Activated CD8-positive, alpha-beta T cell treated with anti-CD3 and anti-CD28 coated beads for 36 hours (primary cell): ENCODE results near the gene CPNE6. TPM values are rescaled to one million over a fixed set of nuclear protein-coding genes. Genes with fewer than 3 reads are reported as not detected.

ENCODE experiments used
- ATAC-seq: fragments of 200-7000 bp; cut with Tn5 transposase; one replicate; pipeline ENCODE4 v1.10.0; 2021; ENCODE audit warnings: mild to moderate bottlenecking, moderate library complexity
- CTCF ChIA-PET: fragments of 350-600 bp; sonication (Branson Sonifier 250); formaldehyde crosslinking; loops from one replicate; lab custom pipeline; 2021; ENCODE audit warnings: antibody characterized with exemption; lab: Charles Lee
- POLR2A ChIA-PET: fragments of 350-600 bp; sonication (Branson Sonifier 250); formaldehyde crosslinking; loops from one replicate; lab custom pipeline; 2021; ENCODE audit warnings: antibody characterized with exemption; lab: Charles Lee
- DNase-seq: peaks from one replicate; pipeline ENCODE4 v3.0.0-alpha.2; 2020
- H3K27ac Mint-ChIP-seq: one replicate; pipeline ENCODE4 v1.8.0; 2021; ENCODE audit warnings: mild to moderate bottlenecking, mixed read lengths
- H3K27me3 Mint-ChIP-seq: one replicate; pipeline ENCODE4 v1.8.0; 2021; ENCODE audit warnings: mixed read lengths
- H3K36me3 Mint-ChIP-seq: one replicate; pipeline ENCODE4 v1.8.0; 2021; ENCODE audit warnings: low read depth, mixed read lengths
- H3K4me1 Mint-ChIP-seq: one replicate; pipeline ENCODE4 v1.8.0; 2021; ENCODE audit warnings: low read depth, mixed read lengths
- H3K4me3 Mint-ChIP-seq: one replicate; pipeline ENCODE4 v1.8.0; 2021; ENCODE audit warnings: mild to moderate bottlenecking, moderate library complexity, mixed read lengths
- H3K9me3 Mint-ChIP-seq: one replicate; pipeline ENCODE4 v1.8.0; 2021; ENCODE audit warnings: mixed read lengths
- intact Hi-C: fragments of 100-400 bp; cut with micrococcal nuclease; formaldehyde crosslinking; loops from one replicate; pipeline ENCODE4 v1.10.0; 2022
- total RNA-seq, 2 experiments: library from RNA; stranded (reverse); gene quantifications; one replicate each; pipeline ENCODE4 v1.2.3, GENCODE V29; 2021
- TF ChIP-seq, protein P1 (sequence below): fragments of 200-600 bp; IDR thresholded peaks from one replicate; pipeline ENCODE4 v1.8.0; 2022; ENCODE audit warnings: antibody characterized with exemption, mild to moderate bottlenecking

The CPNE6 gene
- total RNA-seq, 2 experiments from 2014 or later: not detected

DNA sequence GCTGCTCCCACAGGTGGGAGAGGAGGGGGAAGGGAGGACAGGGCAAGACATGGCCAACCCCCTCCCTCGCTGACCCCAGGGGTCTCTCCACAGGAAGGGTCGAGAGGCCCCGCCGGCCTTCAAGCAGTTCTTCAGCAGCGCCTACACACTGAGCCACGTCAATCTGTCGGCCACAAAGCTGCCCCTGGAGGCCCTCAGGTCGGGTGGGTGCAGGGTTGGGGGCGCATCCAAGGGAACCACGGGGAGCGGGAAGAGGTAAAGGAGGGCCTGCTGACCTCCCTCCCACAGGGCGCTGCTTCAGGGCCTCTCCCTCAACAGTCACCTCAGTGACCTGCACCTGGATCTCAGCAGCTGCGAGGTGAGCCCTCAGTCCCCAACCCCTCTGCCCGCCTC, 13.5 kb upstream of the CPNE6 start:
- POLR2A ChIA-PET: interaction anchor here (0.8 to 3.9 kb wide), 11 partner anchors 17 to 103 kb away, joined by 3 to 25 read pairs (median 4); partner anchors contain the start of genes DCAF11, IRF9, NRL and PCK2
- ATAC-seq: no peak

GRCh38 chr14:24058260-24058950, 13.0 kb upstream of the CPNE6 start:
- intact Hi-C loops: loop anchor here (1.0 to 5.0 kb wide), 2 partner anchors 32 to 46 kb away; no protein-coding TSS in a partner anchor
- POLR2A ChIA-PET: interaction anchor here (0.7 to 3.9 kb wide), 11 partner anchors 17 to 102 kb away, joined by 3 to 25 read pairs (median 4); partner anchors contain the start of genes DCAF11, IRF9, NRL and PCK2
- H3K4me3 Mint-ChIP-seq: no peak overlapping the region
- DNase-seq (peak; percentile 85), ATAC-seq (peak; percentile 80)
- no peaks in the 10 kb centered on the region for H3K36me3 Mint-ChIP-seq
- CTCF ChIA-PET: interaction anchor here (0.9 to 9.6 kb wide), 30 partner anchors 8 to 477 kb away, joined by 3 to 345 read pairs (median 5); partner anchors contain the start of genes CIDEB, CPNE6, DCAF11 and IRF9
- no peaks in the 10 kb centered on the region for H3K27me3 Mint-ChIP-seq
- H3K4me1 Mint-ChIP-seq: peaks cover 6% of the 10 kb centered on the region
- TF ChIP-seq, protein P1, sequence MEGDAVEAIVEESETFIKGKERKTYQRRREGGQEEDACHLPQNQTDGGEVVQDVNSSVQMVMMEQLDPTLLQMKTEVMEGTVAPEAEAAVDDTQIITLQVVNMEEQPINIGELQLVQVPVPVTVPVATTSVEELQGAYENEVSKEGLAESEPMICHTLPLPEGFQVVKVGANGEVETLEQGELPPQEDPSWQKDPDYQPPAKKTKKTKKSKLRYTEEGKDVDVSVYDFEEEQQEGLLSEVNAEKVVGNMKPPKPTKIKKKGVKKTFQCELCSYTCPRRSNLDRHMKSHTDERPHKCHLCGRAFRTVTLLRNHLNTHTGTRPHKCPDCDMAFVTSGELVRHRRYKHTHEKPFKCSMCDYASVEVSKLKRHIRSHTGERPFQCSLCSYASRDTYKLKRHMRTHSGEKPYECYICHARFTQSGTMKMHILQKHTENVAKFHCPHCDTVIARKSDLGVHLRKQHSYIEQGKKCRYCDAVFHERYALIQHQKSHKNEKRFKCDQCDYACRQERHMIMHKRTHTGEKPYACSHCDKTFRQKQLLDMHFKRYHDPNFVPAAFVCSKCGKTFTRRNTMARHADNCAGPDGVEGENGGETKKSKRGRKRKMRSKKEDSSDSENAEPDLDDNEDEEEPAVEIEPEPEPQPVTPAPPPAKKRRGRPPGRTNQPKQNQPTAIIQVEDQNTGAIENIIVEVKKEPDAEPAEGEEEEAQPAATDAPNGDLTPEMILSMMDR: peak; percentile 95
- no peaks in the 10 kb centered on the region for H3K9me3 Mint-ChIP-seq
- peak overlapping the region; percentile 85 for H3K27ac Mint-ChIP-seq

More for the DNA sequence above, 13.5 kb upstream of the CPNE6 start:
- Mint-ChIP-seq H3K27ac (peak overlapping the region; percentile 85), H3K27me3 (no peaks in the 10 kb centered on the region), H3K4me3 (no peak overlapping the region), H3K36me3 (no peaks in the 10 kb centered on the region), H3K4me1 (peaks cover 11% of the 10 kb centered on the region), H3K9me3 (no peaks in the 10 kb centered on the region)
- intact Hi-C loops: loop anchor here (1.0 to 5.0 kb wide), 2 partner anchors 32 to 46 kb away; no protein-coding TSS in a partner anchor
- CTCF ChIA-PET: interaction anchor here (0.9 to 9.6 kb wide), 29 partner anchors 9 to 477 kb away, joined by 3 to 345 read pairs (median 5); partner anchors contain the start of genes CIDEB, CPNE6, DCAF11 and IRF9
- TF ChIP-seq, protein P1: no peak
- no peak for DNase-seq

GRCh38 chr14:24058951-24059475, 12.3 kb upstream of the CPNE6 start:
- ChIA-PET CTCF (interaction anchor here (0.9 to 9.6 kb wide), 24 partner anchors 8 to 249 kb away, joined by 3 to 345 read pairs (median 6); partner anchors contain the start of genes CIDEB, CPNE6, DCAF11 and IRF9), POLR2A (interaction anchor here (0.7 to 3.9 kb wide), 4 partner anchors 22 to 92 kb away, joined by 3 to 18 read pairs (median 6); no protein-coding TSS in a partner anchor)
- Mint-ChIP-seq H3K4me3 (no peak overlapping the region), H3K27me3 (no peaks in the 10 kb centered on the region), H3K27ac (no peak overlapping the region), H3K4me1 (peaks cover 2% of the 10 kb centered on the region), H3K36me3 (no peaks in the 10 kb centered on the region), H3K9me3 (no peaks in the 10 kb centered on the region)
- TF ChIP-seq, protein P1: no peak
- intact Hi-C loops: loop anchor here (1.0 to 5.0 kb wide), 2 partner anchors 31 to 47 kb away; no protein-coding TSS in a partner anchor
- ATAC-seq (no peak), DNase-seq (no peak)

DNA sequence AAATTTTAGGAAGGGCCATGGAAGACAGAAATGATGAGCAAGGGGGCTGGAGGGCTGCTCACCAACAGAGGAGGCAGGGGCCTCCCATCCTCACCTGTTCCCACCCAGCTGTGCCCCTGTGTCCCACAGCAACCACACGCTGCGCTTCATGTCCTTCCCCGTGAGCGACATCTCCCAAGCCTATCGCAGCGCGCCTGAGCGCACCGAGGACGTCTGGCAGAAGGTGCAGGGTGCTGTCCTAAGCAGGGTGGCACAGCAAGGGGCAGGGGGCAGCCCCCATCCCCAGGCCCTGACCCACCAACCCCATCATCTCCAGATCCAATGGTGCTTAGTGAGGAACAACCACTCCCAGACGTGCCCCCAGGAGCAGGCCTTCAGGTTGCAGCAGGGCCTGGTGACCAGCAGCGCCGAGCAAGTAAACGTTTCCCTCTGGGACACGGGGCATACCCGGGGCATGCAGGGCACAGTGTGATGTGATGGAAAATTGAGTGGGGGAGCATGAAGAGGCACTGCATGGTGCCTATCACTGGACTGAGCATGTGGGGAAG, 11.4 kb upstream of the CPNE6 start:
- Mint-ChIP-seq H3K27me3 (no peaks in the 10 kb centered on the region), H3K36me3 (no peaks in the 10 kb centered on the region), H3K4me3 (no peak overlapping the region), H3K9me3 (no peaks in the 10 kb centered on the region), H3K4me1 (peaks cover 2% of the 10 kb centered on the region), H3K27ac (no peak overlapping the region)
- POLR2A ChIA-PET: interaction anchor here (2.2 kb wide), 1 partner anchor 31 kb away, joined by 5 read pairs; no protein-coding TSS in a partner anchor
- intact Hi-C loops: loop anchor here (5.0 kb wide), 1 partner anchor 48 kb away; no protein-coding TSS in a partner anchor
- ATAC-seq (no peak), DNase-seq (no peak)
- CTCF ChIA-PET: interaction anchor here (0.9 to 9.6 kb wide), 6 partner anchors 10 to 101 kb away, joined by 3 to 345 read pairs (median 75); partner anchors contain the start of genes IRF9 and PCK2
- TF ChIP-seq, protein P1: no peak
